Activated CD4-positive, alpha-beta T cell treated with anti-CD3 and anti-CD28 coated beads for 24 hours (primary cell): ENCODE results near the gene RAD51B.

Experiments
- DNase-seq, 2 donors: peaks; one replicate each; pipeline ENCODE4 v3.0.0-alpha.2; 2020; ENCODE audit warnings: low read depth in 2 of 2

RAD51B gene

DNA sequence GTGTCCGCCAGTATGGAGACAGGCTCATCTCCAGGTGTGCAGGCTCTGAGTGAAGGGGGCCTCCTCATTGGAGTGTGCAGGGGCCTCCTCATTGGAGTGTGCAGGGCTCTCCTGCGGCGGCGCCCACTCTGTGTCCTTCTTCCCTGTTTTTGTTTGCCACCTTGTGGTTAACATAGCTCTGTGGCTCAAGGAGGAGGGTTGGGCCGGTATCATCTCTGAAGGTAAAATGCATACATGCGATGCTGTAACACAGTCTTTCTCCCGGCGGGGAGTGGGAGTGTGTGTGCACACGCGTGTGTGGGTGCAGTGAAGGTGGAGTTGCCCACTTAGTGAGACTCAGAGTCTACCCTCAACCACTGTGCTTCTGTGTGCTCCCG lies 543.9 kb downstream of the RAD51B start:
- no peak for DNase-seq

- DNase-seq: no peak
Observed at GRCh38 chr14:68363843-68364767, 544.5 kb downstream of the RAD51B start.

GRCh38 chr14:68364792-68365192 lies 545.2 kb downstream of the RAD51B start:
- no peak for DNase-seq

- no peak for DNase-seq
Observed at GRCh38 chr14:68365228-68365627, 545.6 kb downstream of the RAD51B start.

- no peak for DNase-seq
Observed at GRCh38 chr14:68366656-68367055, 547.1 kb downstream of the RAD51B start.

DNA sequence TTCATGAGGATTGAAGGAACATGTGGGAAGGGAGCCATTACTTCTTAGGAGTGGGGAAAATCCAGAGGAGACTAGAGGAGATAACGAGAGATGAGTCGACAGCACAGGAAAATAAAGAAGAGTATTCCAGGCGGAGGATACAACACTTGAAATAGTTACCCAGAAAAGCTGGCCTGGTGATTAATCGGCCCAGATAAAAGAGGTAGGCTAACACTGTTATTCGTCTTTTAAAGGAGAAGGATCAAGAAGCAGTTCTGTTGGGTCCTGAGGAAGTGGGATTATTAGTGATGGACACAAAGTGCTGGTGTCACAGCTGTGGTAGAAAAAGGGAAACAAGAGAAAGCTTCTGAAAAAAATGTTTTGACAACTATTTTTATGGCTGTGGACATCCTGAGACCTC lies 548.0 kb downstream of the RAD51B start:
- DNase-seq: no peak

GRCh38 chr14:68368850-68369249 lies 549.3 kb downstream of the RAD51B start:
- DNase-seq: no peak

- no peak for DNase-seq
Observed at GRCh38 chr14:68369281-68370056, 549.9 kb downstream of the RAD51B start.

GRCh38 chr14:68370057-68370360 lies 550.4 kb downstream of the RAD51B start:
- DNase-seq: no peak

DNA sequence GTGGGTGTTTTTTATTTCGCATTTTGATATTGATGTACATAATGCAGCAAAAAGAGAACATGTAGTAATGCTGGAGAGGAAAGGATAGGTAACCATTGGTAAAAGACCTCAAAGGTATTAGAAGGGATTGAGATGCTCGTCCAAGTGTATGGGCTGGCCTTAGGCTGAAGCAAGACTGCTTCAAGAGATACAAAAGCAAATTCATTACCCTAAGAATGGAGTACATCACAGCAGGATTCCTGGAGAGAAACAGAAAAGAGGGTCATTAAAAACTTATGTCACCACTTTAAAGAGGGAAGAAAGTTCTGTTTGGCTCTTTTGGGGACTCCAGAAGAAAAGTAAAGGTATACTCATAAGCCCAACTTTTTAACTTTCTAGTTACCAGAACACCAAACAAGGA lies 552.8 kb downstream of the RAD51B start:
- no peak for DNase-seq

- DNase-seq: no peak
Observed at GRCh38 chr14:68373124-68373646, 553.6 kb downstream of the RAD51B start.

DNA sequence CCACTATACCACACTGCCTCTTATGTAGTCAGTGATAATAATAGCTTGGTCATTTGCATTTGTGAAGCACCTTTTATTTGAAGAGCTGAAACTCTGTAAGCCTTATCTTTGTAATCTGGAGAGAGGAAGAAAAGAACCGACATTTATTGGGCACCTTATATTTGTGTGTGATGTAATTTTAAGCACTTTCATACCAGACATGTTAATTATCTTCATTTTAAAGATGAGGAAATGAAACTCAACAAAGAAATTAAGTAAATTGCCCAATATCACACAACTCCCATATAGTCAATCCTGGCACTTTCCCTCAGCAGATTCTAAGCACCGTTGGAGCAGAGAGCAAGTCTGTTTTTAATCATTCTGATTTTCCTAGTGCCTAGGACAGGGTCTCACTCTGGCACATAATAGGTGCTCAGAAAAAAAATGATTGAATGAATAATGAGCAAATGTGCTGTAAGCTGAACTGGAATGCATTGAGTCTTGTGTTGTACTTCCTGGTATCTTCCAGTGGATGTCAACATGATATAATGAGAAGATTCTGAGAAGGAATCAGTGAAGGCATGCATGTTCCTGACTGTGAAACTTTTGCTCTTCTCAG lies 554.4 kb downstream of the RAD51B start:
- DNase-seq: no peak

DNA sequence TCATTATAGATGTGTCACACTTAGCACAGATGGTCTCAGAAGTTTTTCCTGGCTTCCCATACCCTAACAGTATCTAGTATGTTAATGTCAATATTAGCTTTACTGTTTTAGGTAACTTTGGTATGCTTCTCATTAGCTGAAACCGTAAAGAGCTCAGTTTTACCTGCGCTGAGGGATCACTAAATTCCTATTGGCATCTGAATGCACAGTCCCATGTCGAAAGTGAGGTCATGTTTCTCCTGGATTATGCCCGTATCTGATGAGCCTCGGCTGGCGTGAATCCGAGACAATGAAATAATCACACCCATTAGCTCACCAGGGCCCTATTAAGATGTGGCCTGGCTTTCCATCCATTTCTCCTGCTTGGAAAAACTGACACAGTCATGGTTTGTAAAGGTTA lies 555.1 kb downstream of the RAD51B start:
- DNase-seq: no peak

DNA sequence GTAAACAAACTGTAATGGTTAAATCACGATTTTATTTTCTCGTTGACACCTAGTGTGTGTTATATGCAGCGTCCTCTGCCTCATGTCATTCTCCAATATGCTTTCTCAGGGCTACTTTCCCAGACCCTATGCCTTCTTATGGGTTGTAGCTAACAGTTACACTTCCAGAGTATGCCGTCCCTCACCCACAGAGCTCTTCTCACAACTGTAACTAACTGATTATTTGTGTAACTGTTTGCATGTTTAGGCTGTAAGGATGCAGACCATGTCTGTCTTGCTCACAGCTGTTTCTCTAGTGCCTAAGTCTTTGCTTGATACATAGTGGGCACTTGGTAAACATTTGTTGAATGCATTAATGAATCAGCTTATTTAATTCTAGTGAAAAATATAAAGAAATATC lies 555.8 kb downstream of the RAD51B start:
- DNase-seq: no peak

DNA sequence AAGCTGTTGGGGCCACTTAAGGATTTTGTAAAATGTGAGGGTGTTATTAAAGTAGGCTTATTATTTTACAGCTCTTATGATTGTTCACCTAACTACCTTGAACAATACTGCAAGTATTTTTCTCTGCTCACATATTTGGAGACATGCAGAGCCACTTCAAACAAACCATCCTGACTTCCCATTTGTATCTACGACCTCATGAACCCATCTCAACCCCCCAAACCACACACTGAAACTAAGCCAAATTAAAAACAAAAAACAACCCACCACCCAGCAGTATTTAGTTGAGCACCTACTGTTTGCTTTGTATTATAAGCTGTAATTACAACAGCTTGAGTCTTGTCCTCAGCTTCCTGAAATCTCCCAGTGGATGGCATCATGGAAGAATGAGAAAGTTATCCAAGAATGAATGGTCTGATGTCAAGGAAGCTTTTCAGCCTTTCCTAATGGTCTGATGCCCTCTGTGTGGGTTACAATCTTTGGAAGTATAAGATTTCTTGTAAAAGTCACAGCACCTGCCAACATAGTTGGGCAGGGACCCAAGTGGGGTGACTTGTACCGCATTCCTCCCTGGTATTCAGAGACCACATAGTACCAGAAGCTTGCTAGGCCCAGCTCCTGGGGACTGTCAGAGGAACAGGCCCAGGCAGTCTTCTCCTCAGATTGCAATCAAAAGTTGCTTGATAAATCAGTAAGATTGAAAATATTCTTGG lies 556.6 kb downstream of the RAD51B start:
- no peak for DNase-seq

DNA sequence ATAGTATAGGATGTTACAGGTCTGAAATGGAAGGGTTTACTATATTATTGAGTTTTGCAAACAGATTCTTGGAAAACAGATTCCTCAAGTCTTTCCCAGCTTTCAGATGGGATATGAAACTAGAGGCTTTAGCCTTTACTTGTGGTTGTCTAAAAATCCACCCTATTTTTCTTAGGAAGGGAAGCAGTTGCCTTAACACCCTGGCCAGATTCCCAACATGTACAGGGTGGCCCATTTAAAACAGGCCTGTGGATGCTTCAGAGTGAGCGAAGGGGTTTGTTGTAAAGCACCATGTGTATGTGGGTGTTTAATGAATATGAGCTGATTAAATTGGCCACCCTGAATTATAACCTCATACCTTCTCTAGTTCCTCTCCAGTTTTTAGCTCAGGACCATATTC lies 557.4 kb downstream of the RAD51B start:
- no peak for DNase-seq

DNA sequence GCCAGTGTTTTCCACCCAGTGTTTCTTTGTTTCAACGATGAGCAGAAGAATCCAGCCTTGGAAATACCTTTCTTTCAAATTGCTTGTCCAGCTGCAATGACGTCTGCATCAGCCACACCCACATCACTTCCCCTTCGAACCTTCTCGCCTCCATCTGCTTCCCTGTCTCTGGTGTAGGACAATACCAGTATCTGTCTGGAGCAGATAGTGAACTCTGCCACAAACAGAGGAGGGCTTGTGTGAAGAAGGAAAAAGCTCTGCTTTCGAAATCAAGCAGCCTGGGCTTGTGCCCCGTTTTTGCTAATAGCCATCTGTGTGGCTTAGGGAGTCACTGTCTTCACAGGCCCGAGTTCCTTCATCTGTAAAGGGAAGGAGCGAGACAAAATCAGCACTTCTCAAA lies 557.9 kb downstream of the RAD51B start:
- DNase-seq: no peak

DNA sequence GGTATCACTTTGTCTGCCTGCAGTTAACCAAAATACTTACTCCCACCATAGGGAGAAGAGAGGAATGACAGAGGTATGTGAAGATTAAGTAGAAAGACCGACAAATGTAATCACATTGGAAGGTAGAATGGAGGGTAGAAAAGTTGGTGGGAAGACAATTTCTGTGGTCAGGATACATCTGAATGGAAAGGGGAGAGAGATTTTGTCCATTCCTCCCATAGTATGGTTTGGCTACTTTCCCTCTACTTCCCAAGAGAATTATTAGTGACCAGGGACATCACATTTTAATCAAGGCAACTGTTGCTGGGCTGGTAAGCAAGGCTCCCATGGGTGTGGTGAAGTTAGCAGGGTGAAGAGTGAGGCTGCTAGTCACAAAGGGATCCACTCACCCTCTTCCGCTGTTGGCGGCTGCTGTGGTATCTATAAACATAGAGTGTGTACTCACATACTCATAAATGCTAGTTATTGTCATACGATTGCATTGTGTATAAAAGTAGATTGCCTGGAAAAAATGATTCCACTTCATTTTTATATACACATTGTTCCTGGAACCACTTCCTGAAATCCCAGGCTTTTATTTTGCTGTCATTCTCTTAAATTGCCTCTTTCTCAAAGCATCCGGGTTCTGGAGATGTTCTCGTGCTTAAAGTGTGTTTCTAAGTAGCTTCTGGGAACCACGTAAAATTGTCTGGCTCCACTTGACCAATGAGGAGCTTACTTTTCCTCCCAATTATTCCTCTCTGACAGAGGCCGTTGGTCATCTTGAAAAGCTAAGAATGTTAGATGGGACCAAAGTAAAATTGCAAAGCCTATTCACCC lies 560.1 kb downstream of the RAD51B start:
- no peak for DNase-seq

DNA sequence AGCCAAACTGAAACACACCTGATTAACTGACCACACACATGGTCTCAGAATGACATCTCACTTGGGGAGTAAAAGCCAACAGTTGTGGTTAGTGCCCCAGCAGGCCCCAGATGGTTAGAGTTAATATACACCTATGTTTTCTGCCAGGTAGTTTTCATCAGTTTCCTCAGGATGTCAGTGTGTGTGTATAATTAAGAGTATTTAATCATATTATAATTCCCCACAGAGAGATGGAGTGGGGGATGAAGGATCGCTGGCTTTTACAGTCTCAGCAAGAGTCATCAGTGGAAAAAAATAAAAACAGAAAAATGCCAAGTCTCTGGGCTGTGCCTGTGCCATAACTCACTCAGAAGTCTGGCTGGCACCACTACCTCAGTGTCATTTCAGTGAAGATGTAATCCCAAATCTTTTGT lies 560.8 kb downstream of the RAD51B start:
- no peak for DNase-seq

DNA sequence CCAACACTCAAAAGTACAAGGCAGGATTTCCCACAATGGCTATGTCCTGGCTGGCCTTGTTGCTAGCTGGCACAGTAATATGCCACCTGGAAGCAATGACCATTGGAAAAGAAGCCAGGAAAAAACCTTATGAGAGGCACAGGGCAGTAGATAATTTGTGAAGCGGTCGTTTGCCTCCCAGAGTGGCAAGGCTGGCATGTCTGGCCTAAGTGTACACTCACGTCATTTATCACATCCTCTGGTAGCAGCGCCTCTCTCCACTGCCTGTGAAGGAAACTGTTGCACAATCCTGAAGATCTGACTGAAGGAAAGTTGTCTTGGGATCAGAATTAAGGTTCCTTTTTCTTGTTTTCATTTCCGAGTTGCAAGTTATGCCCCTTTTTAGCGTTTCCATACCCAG lies 564.8 kb downstream of the RAD51B start:
- DNase-seq: no peak

DNA sequence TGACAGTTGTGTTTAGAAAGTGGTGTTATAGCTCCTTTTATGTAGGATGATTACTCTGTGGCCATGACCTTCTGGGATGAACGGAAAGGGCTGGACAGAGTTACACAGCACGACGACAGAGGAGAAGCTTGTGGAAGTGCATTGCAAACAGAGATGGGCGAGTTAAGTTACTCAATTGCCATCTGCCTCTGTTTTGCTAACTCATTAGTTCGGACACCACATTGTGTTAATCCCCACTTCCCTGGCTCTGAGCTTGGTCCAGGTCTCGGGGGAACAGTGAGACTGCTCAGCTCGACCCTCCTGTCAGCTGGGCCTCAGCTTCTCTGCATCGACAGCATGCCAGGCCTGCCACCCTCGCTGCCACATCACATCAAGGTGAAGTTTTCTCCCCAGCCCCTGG lies 565.3 kb downstream of the RAD51B start:
- no peak for DNase-seq
